Activated CD8-positive, alpha-beta T cell treated with anti-CD3 and anti-CD28 coated beads, Interleukin-2, amount 10 ng/mL, durations not matched to agents 7 days and 5 days (primary cell): ENCODE measurements around the gene COASY. TPM values are rescaled to one million over a fixed set of nuclear protein-coding genes. Genes with fewer than 3 reads are reported as not detected.

ENCODE experiments used
- ATAC-seq: fragments of 150-1000 bp; cut with Tn5 transposase; one replicate; pipeline ENCODE4 v1.10.0; 2021; ENCODE audit warnings: moderate library complexity
- CTCF ChIA-PET: fragments of 350-600 bp; sonication (Branson Sonifier 250); formaldehyde crosslinking; loops from one replicate; lab custom pipeline; 2021; ENCODE audit warnings: antibody characterized with exemption; lab: Charles Lee
- POLR2A ChIA-PET: fragments of 350-600 bp; sonication (Branson Sonifier 250); formaldehyde crosslinking; loops from one replicate; lab custom pipeline; 2021; ENCODE audit warnings: antibody characterized with exemption; lab: Charles Lee
- DNase-seq: peaks from one replicate; pipeline ENCODE4 v3.0.0-alpha.2; 2020
- H3K27ac Mint-ChIP-seq: one replicate; pipeline ENCODE4 v1.8.0; 2021; ENCODE audit warnings: mild to moderate bottlenecking, mixed read lengths
- H3K27me3 Mint-ChIP-seq: one replicate; pipeline ENCODE4 v1.8.0; 2021; ENCODE audit warnings: low read depth, mixed read lengths
- H3K36me3 Mint-ChIP-seq: one replicate; pipeline ENCODE4 v1.8.0; 2021; ENCODE audit warnings: low read depth, mixed read lengths
- H3K4me1 Mint-ChIP-seq: one replicate; pipeline ENCODE4 v1.8.0; 2021; ENCODE audit warnings: low read depth, mixed read lengths
- H3K4me3 Mint-ChIP-seq: one replicate; pipeline ENCODE4 v1.8.0; 2021; ENCODE audit warnings: mild to moderate bottlenecking, mixed read lengths
- H3K9me3 Mint-ChIP-seq: one replicate; pipeline ENCODE4 v1.8.0; 2022; ENCODE audit warnings: mixed read lengths; ENCODE audit not compliant: insufficient read depth
- total RNA-seq, 2 experiments: library from RNA; stranded (reverse); gene quantifications; one replicate each; pipeline ENCODE4 v1.2.3, GENCODE V29; 2021

The COASY gene
- total RNA-seq, 2 experiments from 2014 or later: 54.8 to 62.1 TPM

- Mint-ChIP-seq H3K36me3 (no peaks in the 10 kb centered on the region), H3K4me3 (no peak overlapping the region), H3K9me3 (no peaks in the 10 kb centered on the region), H3K4me1 (peaks cover 7% of the 10 kb centered on the region), H3K27me3 (peaks cover 8% of the 10 kb centered on the region), H3K27ac (no peak overlapping the region)
- ChIA-PET CTCF (interaction anchor here (0.7 to 4.3 kb wide), 16 partner anchors 10 to 298 kb away, joined by 3 to 35 read pairs (median 6); partner anchors contain the start of genes NAGLU and PSMC3IP), POLR2A (interaction anchor here (0.6 to 1.4 kb wide), 4 partner anchors 47 to 107 kb away, joined by 3 read pairs; partner anchors contain the start of gene CAVIN1)
- peak; percentile 53 for ATAC-seq
- peak; percentile 68 for DNase-seq
These were observed 41.4 kb upstream of the COASY start for GRCh38 chr17:42520540-42520951.

GRCh38 chr17:42521036-42521435 lies 40.9 kb upstream of the COASY start:
- CTCF ChIA-PET: interaction anchor here (1.0 to 4.3 kb wide), 10 partner anchors 10 to 243 kb away, joined by 3 to 35 read pairs (median 7); partner anchors contain the start of gene PSMC3IP
- no peak overlapping the region for H3K4me3 Mint-ChIP-seq
- no peaks in the 10 kb centered on the region for H3K9me3 Mint-ChIP-seq
- DNase-seq (no peak), ATAC-seq (no peak)
- H3K27ac Mint-ChIP-seq: no peak overlapping the region
- POLR2A ChIA-PET: interaction anchor here (0.6 to 1.4 kb wide), 4 partner anchors 46 to 107 kb away, joined by 3 read pairs; partner anchors contain the start of gene CAVIN1
- H3K4me1 Mint-ChIP-seq: peaks cover 7% of the 10 kb centered on the region
- H3K27me3 Mint-ChIP-seq: peaks cover 8% of the 10 kb centered on the region
- H3K36me3 Mint-ChIP-seq: no peaks in the 10 kb centered on the region

GRCh38 chr17:42521666-42522262 lies 40.2 kb upstream of the COASY start:
- Mint-ChIP-seq H3K27me3 (peaks cover 8% of the 10 kb centered on the region), H3K36me3 (no peaks in the 10 kb centered on the region), H3K4me3 (no peak overlapping the region), H3K9me3 (no peaks in the 10 kb centered on the region), H3K4me1 (peaks cover 9% of the 10 kb centered on the region), H3K27ac (no peak overlapping the region)
- DNase-seq: no peak
- ChIA-PET POLR2A (no interaction called here), CTCF (interaction anchor here (4.3 kb wide), 1 partner anchor 9 kb away, joined by 31 read pairs; no protein-coding TSS in a partner anchor)
- no peak for ATAC-seq

- ChIA-PET POLR2A (no interaction called here), CTCF (no interaction called here)
- DNase-seq: no peak
- H3K27me3 Mint-ChIP-seq: peaks cover 8% of the 10 kb centered on the region
- H3K4me3 Mint-ChIP-seq: no peak overlapping the region
- no peak for ATAC-seq
- no peak overlapping the region for H3K27ac Mint-ChIP-seq
- peaks cover 11% of the 10 kb centered on the region for H3K4me1 Mint-ChIP-seq
- no peaks in the 10 kb centered on the region for H3K36me3 Mint-ChIP-seq
- no peaks in the 10 kb centered on the region for H3K9me3 Mint-ChIP-seq
These were observed 39.6 kb upstream of the COASY start for GRCh38 chr17:42522263-42522790.

- H3K36me3 Mint-ChIP-seq: no peaks in the 10 kb centered on the region
- ChIA-PET POLR2A (no interaction called here), CTCF (no interaction called here)
- H3K9me3 Mint-ChIP-seq: no peaks in the 10 kb centered on the region
- H3K27ac Mint-ChIP-seq: no peak overlapping the region
- no peak overlapping the region for H3K4me3 Mint-ChIP-seq
- peaks cover 8% of the 10 kb centered on the region for H3K4me1 Mint-ChIP-seq
- ATAC-seq (no peak), DNase-seq (no peak)
- H3K27me3 Mint-ChIP-seq: peaks cover 8% of the 10 kb centered on the region
These were observed 39.1 kb upstream of the COASY start for GRCh38 chr17:42522798-42523278.

GRCh38 chr17:42525221-42525620 lies 36.7 kb upstream of the COASY start:
- DNase-seq (no peak), ATAC-seq (no peak)
- POLR2A ChIA-PET: no interaction called here

GRCh38 chr17:42526031-42526444 lies 35.9 kb upstream of the COASY start:
- Mint-ChIP-seq H3K27ac (no peak overlapping the region), H3K27me3 (peaks cover 1% of the 10 kb centered on the region), H3K36me3 (no peaks in the 10 kb centered on the region), H3K4me1 (peaks cover 33% of the 10 kb centered on the region), H3K9me3 (no peaks in the 10 kb centered on the region), H3K4me3 (no peak overlapping the region)
- ATAC-seq: no peak
- ChIA-PET POLR2A (no interaction called here), CTCF (interaction anchor here (1.8 to 2.1 kb wide), 2 partner anchors 98 to 119 kb away, joined by 12 to 19 read pairs; no protein-coding TSS in a partner anchor)
- DNase-seq: no peak

More at GRCh38 chr17:42525221-42525620, 36.7 kb upstream of the COASY start:
- H3K27ac Mint-ChIP-seq: no peak overlapping the region
- H3K27me3 Mint-ChIP-seq: peaks cover 5% of the 10 kb centered on the region
- H3K4me3 Mint-ChIP-seq: no peak overlapping the region
- CTCF ChIA-PET: interaction anchor here (0.7 to 1.3 kb wide), 3 partner anchors 122 to 305 kb away, joined by 3 read pairs; no protein-coding TSS in a partner anchor
- no peaks in the 10 kb centered on the region for H3K9me3 Mint-ChIP-seq
- H3K4me1 Mint-ChIP-seq: peaks cover 25% of the 10 kb centered on the region
- H3K36me3 Mint-ChIP-seq: no peaks in the 10 kb centered on the region

- Mint-ChIP-seq H3K27ac (no peak overlapping the region), H3K36me3 (no peaks in the 10 kb centered on the region), H3K4me1 (peaks cover 44% of the 10 kb centered on the region), H3K4me3 (no peak overlapping the region), H3K27me3 (no peaks in the 10 kb centered on the region), H3K9me3 (no peaks in the 10 kb centered on the region)
- POLR2A ChIA-PET: interaction anchor here (0.6 to 0.7 kb wide), 3 partner anchors 139 to 333 kb away, joined by 3 to 4 read pairs (median 3); partner anchors contain the start of genes GHDC and STAT3
- ATAC-seq: no peak
- no peak for DNase-seq
- CTCF ChIA-PET: interaction anchor here (0.6 to 2.1 kb wide), 41 partner anchors 8 to 394 kb away, joined by 3 to 25 read pairs (median 5); partner anchors contain the start of genes CAVIN1, NAGLU and PSMC3IP
These were observed 34.0 kb upstream of the COASY start for GRCh38 chr17:42527932-42528331.

- peaks cover 7% of the 10 kb centered on the region for H3K27me3 Mint-ChIP-seq
- no peak overlapping the region for H3K27ac Mint-ChIP-seq
- H3K4me3 Mint-ChIP-seq: no peak overlapping the region
- H3K4me1 Mint-ChIP-seq: peaks cover 48% of the 10 kb centered on the region
- CTCF ChIA-PET: interaction anchor here (1.1 to 2.8 kb wide), 3 partner anchors 49 to 217 kb away, joined by 3 to 15 read pairs (median 9); partner anchors contain the start of gene PSMC3IP
- H3K9me3 Mint-ChIP-seq: no peaks in the 10 kb centered on the region
- POLR2A ChIA-PET: no interaction called here
- DNase-seq: no peak
- ATAC-seq: no peak
- H3K36me3 Mint-ChIP-seq: no peaks in the 10 kb centered on the region
These were observed 32.9 kb upstream of the COASY start for GRCh38 chr17:42529061-42529460.

- ChIA-PET POLR2A (interaction anchor here (0.6 to 1.1 kb wide), 3 partner anchors 36 to 142 kb away, joined by 3 to 5 read pairs (median 4); partner anchors contain the start of genes MLX and STAT3), CTCF (interaction anchor here (0.6 to 3.2 kb wide), 9 partner anchors 7 to 128 kb away, joined by 3 to 31 read pairs (median 6); partner anchors contain the start of gene PSMC3IP)
- DNase-seq (no peak), ATAC-seq (no peak)
- H3K27me3 Mint-ChIP-seq: peaks cover 7% of the 10 kb centered on the region
- H3K9me3 Mint-ChIP-seq: no peaks in the 10 kb centered on the region
- H3K4me1 Mint-ChIP-seq: peaks cover 54% of the 10 kb centered on the region
- H3K4me3 Mint-ChIP-seq: peak overlapping the region; percentile 41
- no peaks in the 10 kb centered on the region for H3K36me3 Mint-ChIP-seq
- H3K27ac Mint-ChIP-seq: peak overlapping the region; percentile 74
These were observed 30.9 kb upstream of the COASY start for GRCh38 chr17:42530952-42531454.
